GM18868 (cell line): ENCODE measurements around the gene UMAD1.
"Not testable (repeated sequence)": the region's sequence is repeated elsewhere in the genome, so short reads cannot be mapped to it uniquely, and the experiment has no call there.

ENCODE experiments used
- ATAC-seq: cut with Tn5 transposase; IDR thresholded peaks from one replicate; pipeline ENCODE4 v1.9.1; 2021; ENCODE audit warnings: mild to moderate bottlenecking, moderate library complexity; ENCODE audit not compliant: unreplicated experiment

UMAD1 gene

DNA sequence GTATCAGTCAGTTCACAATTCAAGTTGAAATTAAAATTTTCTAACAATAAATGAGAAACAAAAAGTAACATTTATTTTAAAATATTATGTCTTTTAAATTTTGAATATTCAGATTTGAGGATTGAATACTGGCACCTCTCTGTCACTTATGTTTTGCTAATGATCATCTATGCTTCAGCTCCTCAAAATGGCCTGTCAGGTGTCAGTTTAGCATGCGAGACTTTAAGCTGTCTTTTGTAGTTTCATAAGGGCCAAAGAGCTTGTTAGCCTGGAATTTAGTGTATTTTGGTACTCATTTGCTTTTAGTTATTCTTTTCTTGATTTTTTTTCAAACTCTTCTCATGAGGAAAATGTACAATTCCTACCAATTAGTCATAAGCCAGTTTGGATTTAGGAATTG, 179.9 kb downstream of the UMAD1 start:
- peak; percentile 24 for ATAC-seq

GRCh38 chr7:7820939-7821338, 180.4 kb downstream of the UMAD1 start:
- peak; percentile 57 for ATAC-seq

DNA sequence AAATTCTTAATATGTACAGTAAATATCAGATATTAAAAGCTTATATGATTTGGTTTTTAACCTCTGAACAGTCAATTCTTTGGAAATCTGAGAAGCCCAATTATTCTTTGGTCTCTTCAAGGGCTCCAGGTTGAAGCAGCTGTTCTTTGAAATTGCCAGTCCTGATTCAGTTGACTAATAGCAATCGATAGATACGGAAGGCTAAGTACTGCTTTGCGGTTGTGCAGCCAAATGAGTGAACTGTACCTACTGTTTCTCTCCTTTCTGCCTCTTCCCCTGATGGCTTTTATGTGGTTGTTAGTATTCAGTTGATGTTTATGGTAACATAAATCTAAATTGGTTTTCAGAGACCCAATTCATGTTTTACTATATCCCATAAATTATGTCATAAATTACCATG, 181.0 kb downstream of the UMAD1 start:
- ATAC-seq, result no peak

- ATAC-seq, result not testable (repeated sequence)
Measured at GRCh38 chr7:7825294-7825693, 184.7 kb downstream of the UMAD1 start.

- ATAC-seq, result no peak
Measured at GRCh38 chr7:7829667-7830066, 189.1 kb downstream of the UMAD1 start.

DNA sequence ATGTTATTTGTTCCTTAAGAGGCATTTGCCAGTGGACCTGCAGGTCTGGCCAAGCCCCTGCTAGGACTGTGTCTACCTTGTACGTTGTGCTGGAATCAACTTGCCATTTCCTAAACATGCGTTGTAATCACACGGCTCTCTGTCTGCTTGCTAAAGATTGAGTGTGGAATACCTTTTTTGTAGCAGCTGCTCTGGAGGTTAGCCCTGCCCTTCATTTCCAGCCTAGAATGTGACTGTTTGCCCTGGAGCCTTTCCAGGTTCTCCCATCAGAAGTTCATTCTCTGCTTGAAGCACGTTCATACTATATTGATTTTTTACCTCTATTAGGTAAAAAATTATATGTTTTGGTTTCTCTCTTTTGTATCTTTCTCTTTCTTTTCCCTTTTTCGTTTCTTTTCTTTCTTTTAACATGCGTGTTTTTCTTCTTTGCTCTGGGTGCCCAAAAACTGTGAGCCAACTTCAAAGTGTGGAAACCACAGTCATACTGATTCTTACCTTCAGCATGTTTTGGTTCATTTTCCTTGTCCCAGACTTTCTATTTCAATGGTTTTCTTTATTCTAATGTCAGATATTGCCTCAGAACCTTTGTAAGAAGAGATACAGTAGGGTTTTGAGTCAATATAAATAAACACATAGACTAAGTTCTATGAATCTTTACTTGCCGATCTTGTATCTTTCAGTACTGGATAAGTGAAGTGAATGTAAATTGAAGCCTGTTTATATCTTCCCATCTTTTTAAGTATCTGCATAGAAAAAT, 189.7 kb downstream of the UMAD1 start:
- no peak for ATAC-seq

DNA sequence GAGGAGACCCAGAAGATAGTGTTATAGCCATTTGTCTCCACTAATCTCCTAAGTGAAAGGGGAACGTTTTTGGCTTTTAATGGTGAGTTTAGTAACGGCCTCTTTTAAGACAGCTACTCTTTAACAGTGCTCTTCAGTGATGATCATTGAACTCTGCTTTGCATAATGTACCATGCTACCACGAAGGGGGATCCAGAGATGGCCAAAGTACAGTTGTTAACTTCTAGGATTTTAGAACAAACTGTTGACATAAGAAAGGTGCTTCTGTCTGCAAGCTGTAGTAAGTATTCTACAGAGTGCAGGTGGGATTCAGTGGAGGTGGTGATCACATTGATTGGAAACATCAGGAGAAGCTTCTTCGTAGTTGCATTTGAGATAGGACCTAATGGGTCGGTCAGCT, 192.0 kb downstream of the UMAD1 start:
- no peak for ATAC-seq

DNA sequence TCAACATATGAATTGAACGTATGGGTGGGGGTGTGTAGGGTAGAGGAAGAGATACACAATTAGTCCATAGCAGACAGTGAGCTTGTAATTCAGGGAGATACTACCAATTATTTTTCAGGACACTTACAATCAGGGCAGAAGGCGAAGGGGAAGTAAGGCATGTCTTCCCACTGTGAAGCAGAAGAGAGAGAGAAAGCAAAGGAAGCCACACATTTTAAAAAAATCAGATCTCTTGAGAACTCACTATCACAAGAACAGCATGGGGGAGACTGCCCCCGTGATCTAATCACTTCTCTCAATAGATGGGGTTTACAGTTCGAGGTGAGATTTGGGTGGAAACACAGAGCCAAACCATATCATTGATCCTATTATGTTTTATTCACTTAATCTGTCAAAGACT, 194.2 kb downstream of the UMAD1 start:
- ATAC-seq, result no peak

- ATAC-seq, result no peak
Measured at GRCh38 chr7:7841027-7841426, 200.5 kb downstream of the UMAD1 start.

DNA sequence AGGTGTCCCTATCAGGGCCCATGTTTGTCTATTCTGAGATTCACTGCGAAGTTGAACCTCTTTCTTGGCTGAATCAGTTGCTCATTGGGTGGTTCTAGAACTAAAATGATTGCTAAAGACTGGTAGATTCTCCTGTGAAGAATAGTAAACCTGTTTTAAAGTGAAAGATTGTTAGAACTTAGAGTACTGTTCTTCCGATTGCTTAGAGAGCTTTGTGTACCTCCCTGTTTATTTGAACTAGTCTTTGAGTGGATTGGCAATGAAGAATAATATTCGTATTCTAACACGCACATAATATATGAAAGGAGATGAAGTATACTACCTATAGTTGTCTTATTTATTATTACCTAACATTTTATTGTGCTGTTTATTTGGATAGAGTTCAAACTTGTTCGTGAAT, 202.7 kb downstream of the UMAD1 start:
- no peak for ATAC-seq

DNA sequence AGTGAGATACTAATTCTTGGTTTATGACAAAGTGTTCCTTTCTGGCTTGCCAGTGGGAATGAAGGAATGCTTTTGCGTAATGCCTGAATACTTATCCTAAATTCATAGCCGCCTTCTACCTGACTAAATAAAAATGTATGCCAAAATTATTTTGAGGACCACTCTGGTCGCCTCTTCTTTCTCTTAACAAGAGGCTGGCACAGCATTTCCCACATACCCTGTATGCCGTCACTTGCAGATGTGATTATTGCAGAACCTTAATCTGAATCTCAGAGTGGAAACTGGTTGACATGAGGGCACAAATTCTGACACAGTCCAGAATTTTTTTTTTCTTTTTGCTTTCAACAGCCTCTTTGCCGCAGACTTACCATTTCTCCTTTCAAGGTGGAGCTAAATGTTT, 203.4 kb downstream of the UMAD1 start:
- no peak for ATAC-seq

- ATAC-seq, result no peak
Measured at GRCh38 chr7:7848246-7848645, 207.7 kb downstream of the UMAD1 start.

GRCh38 chr7:7848892-7849291, 208.3 kb downstream of the UMAD1 start:
- ATAC-seq, result no peak

DNA sequence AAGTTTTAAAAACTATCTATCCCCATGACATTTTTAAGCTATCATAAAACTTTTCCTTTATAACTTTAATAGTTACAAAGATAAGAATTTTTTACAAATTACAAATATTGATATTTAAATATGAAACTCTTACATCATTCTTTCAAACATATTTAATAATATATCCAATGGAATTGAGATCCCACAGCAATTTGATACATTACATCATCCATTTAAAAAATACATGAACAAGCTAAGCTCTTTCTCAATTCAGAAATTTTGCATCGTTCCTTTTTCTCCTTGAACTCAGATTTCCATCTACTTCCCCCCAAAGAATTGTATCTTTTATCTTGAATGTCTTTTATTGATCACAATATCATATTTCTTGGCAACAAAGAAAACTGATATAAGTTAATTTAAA, 209.6 kb downstream of the UMAD1 start:
- ATAC-seq, result no peak

GRCh38 chr7:7851381-7851780, 210.8 kb downstream of the UMAD1 start:
- ATAC-seq, result no peak

DNA sequence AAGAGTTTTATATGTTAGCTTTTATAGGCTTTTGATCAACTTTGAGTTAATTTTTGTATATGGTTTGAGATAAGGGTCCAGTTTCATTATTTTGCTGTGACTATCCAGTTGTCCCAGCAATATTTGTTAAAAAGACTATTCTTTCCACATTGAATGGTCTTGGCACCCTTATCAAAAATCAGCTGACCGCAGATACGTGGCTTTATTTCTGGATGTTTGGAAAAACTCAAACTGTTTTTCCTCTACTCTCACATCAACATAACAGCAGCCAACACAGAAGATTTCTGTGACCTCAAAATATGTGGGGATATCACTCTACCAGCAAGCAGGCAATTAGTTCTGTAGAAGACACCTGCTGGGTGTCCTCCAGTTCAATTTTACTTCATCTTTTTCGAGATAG, 211.4 kb downstream of the UMAD1 start:
- ATAC-seq, result no peak

- ATAC-seq, result peak; percentile 77
Measured at GRCh38 chr7:7857143-7857583, 216.6 kb downstream of the UMAD1 start.

- peak; percentile 46 for ATAC-seq
Measured at GRCh38 chr7:7858559-7858958, 218.0 kb downstream of the UMAD1 start.

GRCh38 chr7:7859411-7859810, 218.9 kb downstream of the UMAD1 start:
- ATAC-seq, result no peak

DNA sequence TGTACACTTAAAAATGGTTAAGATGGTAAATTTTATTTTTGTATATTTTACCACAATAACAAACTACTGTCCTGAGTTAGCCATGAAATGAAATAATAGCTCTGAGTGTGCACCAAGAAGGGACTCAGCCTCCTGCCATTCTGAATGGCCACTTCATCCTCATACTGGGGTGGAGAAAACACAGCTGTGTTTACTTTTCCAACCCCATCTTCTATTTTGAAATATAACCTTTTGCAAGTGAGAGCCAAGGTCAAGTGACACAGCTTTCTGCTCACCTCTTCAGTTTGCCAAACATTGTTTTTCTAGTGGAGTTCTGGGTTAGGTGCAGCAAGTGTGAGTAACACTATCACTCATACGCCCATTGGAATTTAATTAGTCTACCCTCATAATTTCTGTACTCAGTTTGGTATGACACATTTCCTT, 220.7 kb downstream of the UMAD1 start:
- ATAC-seq, result no peak

GRCh38 chr7:7862393-7862792, 221.8 kb downstream of the UMAD1 start:
- ATAC-seq, result no peak

GRCh38 chr7:7867846-7868571, 227.5 kb downstream of the UMAD1 start:
- ATAC-seq, result peak; percentile 43

GRCh38 chr7:7868572-7868899, 228.0 kb downstream of the UMAD1 start:
- ATAC-seq, result peak; percentile 57
